Retinal pigment epithelial cell (primary cell): ENCODE measurements around the gene ROBO1.
"Not testable (repeated sequence)": the region's sequence is repeated elsewhere in the genome, so short reads cannot be mapped to it uniquely, and the experiment has no call there.

Experiments used
- DNase-seq: peaks from one replicate; pipeline ENCODE4 v3.0.0-alpha.2; 2010; ENCODE audit warnings: low read depth
- H3K4me3 ChIP-seq: 2 replicates; pipeline ENCODE4 v1.5.1; 2011; ENCODE audit warnings: mild to moderate bottlenecking, low read length, control low read depth, moderate library complexity
- TF ChIP-seq, protein P1 (sequence below): conservative IDR thresholded peaks from 2 replicates; pipeline ENCODE4 v1.5.1; 2011; ENCODE audit warnings: low read depth, low read length, control low read depth, inconsistent platforms

Gene ROBO1

GRCh38 chr3:78754066-78754743, 1013.6 kb downstream of the ROBO1 start:
- DNase-seq = peak; percentile 73

DNA sequence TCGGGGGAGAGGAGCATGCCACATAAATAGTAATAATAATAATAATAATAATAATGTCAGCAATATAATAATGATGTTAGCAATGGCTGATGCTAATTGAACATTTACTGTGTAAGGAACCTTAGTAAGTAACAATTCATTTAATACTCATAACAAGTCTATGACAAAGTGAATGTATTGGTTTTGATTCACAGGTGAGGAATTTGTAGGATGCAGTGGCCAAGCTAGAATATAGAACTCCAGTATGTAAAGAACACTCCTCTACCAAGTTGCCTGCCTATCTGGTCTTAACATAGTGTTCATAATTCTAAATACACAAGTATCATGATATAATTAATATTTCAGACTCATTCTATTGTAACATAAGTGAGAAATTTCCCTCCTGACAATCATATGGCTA, 1016.5 kb downstream of the ROBO1 start:
- H3K4me3 ChIP-seq = no peak overlapping the region
- no peak for DNase-seq
- TF ChIP-seq, protein P1, sequence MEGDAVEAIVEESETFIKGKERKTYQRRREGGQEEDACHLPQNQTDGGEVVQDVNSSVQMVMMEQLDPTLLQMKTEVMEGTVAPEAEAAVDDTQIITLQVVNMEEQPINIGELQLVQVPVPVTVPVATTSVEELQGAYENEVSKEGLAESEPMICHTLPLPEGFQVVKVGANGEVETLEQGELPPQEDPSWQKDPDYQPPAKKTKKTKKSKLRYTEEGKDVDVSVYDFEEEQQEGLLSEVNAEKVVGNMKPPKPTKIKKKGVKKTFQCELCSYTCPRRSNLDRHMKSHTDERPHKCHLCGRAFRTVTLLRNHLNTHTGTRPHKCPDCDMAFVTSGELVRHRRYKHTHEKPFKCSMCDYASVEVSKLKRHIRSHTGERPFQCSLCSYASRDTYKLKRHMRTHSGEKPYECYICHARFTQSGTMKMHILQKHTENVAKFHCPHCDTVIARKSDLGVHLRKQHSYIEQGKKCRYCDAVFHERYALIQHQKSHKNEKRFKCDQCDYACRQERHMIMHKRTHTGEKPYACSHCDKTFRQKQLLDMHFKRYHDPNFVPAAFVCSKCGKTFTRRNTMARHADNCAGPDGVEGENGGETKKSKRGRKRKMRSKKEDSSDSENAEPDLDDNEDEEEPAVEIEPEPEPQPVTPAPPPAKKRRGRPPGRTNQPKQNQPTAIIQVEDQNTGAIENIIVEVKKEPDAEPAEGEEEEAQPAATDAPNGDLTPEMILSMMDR = no peak

More at GRCh38 chr3:78754066-78754743, 1013.6 kb downstream of the ROBO1 start:
- no peak overlapping the region for H3K4me3 ChIP-seq
- TF ChIP-seq, protein P1 = no peak

GRCh38 chr3:78750291-78750690, 1017.5 kb downstream of the ROBO1 start:
- H3K4me3 ChIP-seq, DNase-seq: not testable (repeated sequence)

DNA sequence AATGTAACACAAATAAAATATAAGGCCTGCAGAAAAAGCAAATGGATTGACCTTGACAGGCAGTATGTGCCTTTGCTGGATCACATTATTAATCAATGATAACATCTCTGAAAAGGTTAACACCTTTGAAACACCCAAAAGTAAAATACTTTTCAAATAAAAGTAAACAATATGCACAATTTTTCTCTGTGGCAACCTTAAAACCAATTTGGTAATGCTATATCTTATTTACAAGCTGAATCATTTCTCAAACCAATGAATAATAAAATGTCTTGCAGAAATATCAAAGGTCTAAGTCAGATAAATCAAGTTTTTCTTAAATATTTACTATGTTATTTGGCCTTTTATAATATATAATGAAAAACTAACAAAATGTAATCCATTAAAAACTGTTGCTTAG, 1018.7 kb downstream of the ROBO1 start:
- no peak overlapping the region for H3K4me3 ChIP-seq
- DNase-seq = no peak
- TF ChIP-seq, protein P1 = no peak

DNA sequence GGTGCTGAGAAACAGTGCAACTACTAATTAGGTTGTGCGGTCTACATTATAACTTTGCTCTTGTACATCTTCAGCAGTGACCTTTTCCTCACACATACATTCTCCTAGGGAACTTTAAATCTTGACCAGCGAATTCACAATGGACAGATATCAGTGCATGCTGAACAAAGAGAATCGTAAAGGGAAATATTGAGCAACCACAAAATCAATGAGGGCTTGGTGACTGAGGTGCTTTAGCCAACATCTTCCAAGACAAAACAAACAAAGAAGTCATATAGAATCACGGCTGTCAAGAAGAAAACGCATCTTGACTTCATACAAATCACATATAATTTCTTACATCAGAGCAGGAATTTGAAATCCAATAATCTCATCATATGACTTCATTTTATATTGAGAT, 1022.0 kb downstream of the ROBO1 start:
- TF ChIP-seq, protein P1 = no peak
- DNase-seq = no peak
- H3K4me3 ChIP-seq = no peak overlapping the region

DNA sequence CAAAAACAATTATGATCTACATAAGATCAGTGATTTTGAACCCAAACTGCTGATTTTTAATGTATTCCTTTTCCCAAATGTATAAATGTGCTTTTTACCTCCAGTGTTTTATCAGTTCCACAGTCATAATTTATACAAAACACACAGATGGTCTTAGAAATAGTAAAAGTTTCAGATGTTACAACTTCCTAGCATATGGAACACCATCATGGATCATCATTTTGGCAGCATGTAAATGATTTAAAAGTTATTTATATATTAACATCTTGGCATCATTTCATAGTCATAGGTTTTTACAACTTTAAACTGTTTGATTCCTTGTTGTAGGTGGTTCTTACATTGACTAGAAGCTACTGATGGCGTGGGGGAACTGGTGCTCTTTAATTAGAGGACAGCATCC, 1025.3 kb downstream of the ROBO1 start:
- H3K4me3 ChIP-seq = no peak overlapping the region
- TF ChIP-seq, protein P1 = no peak
- no peak for DNase-seq

- TF ChIP-seq, protein P1 = no peak
- DNase-seq = no peak
- no peak overlapping the region for H3K4me3 ChIP-seq
Measured at GRCh38 chr3:78742041-78742440, 1025.8 kb downstream of the ROBO1 start.
